GM12878 (cell line): ENCODE measurements around the gene SLMAP. TPM values are rescaled to one million over a fixed set of nuclear protein-coding genes. Genes with fewer than 3 reads are reported as not detected.

ENCODE experiments used
- ATAC-seq: fragments of 200-7000 bp; cut with Tn5 transposase; 3 replicates; pipeline ENCODE4 v1.9.1; 2020; ENCODE audit warnings: mild to moderate bottlenecking, moderate library complexity
- BruUV-seq: library from RNA; stranded (reverse); fragments of 400-500 nt; replicated peaks from 2 replicates; lab custom pipeline; 2021; lab: Mats Ljungman, UMichigan
- CTCF ChIA-PET: fragments of 300-600 bp; sonication (Branson Sonifier 250); formaldehyde crosslinking; extraction: SDS; loops from one replicate; lab custom pipeline; 2021; ENCODE audit warnings: inconsistent platforms; lab: Yijun Ruan, JAX
- POLR2A ChIA-PET: fragments of 350-600 bp; formaldehyde crosslinking; extraction: SDS; loops from one replicate; lab custom pipeline; 2021; ENCODE audit warnings: inconsistent platforms; lab: Charles Lee
- RAD21 ChIA-PET: fragments of 300-600 bp; sonication (Branson Sonifier 250); formaldehyde crosslinking; loops from one replicate; lab custom pipeline; 2023; ENCODE audit warnings: antibody characterized with exemption; ENCODE audit not compliant: unreplicated experiment; lab: Charles Lee
- SMC1A ChIA-PET: fragments of 300-600 bp; sonication (Branson Sonifier 250); formaldehyde crosslinking; loops from one replicate; lab custom pipeline; 2023; ENCODE audit not compliant: unreplicated experiment, uncharacterized antibody; lab: Charles Lee
- DNase-seq: peaks from one replicate; pipeline ENCODE4 v3.0.0-alpha.2; 2011; ENCODE audit warnings: low read depth, low spot score
- FAIRE-seq: peaks from 3 replicates; lab custom pipeline; 2011; peaks lifted over from hg19 to GRCh38; lab: Jason Lieb, UNC
- H2AFZ ChIP-seq: 2 replicates; pipeline ENCODE4 v1.6.0; 2011; ENCODE audit warnings: low read depth, low read length, control low read depth; ENCODE audit not compliant: control insufficient read depth
- H3K27ac ChIP-seq: 2 replicates; pipeline ENCODE4 v1.5.1; 2011; ENCODE audit warnings: control low read depth; ENCODE audit not compliant: control insufficient read depth, insufficient read depth
- H3K27me3 ChIP-seq, 2 experiments: replicated peaks in 1 of 2; 2 replicates each; pipeline versions ENCODE4 v1.6.0 to v1.6.1; 2011; ENCODE audit warnings: low read length in 1 of 2; ENCODE audit not compliant: control insufficient read depth in 2 of 2, insufficient read depth in 2 of 2
- H3K36me3 ChIP-seq, 2 experiments: 2 replicates each; pipeline ENCODE4 v1.5.1; 2011; ENCODE audit warnings: low read length in 1 of 2; ENCODE audit not compliant: control insufficient read depth in 2 of 2, insufficient read depth in 2 of 2
- H3K4me1 ChIP-seq: 2 replicates; pipeline ENCODE4 v1.6.1; 2011; ENCODE audit warnings: mild to moderate bottlenecking, low read length, moderate library complexity, mixed read lengths; ENCODE audit not compliant: control insufficient read depth, insufficient read depth
- H3K4me2 ChIP-seq: 2 replicates; pipeline ENCODE4 v1.6.0; 2011; ENCODE audit warnings: control low read depth; ENCODE audit not compliant: control insufficient read depth, insufficient read depth
- H3K4me3 ChIP-seq: fragments of 200-600 bp; sonication (generic); 2 replicates; pipeline ENCODE4 v1.5.1; 2016
- H3K79me2 ChIP-seq: 2 replicates; pipeline ENCODE4 v1.6.0; 2011; ENCODE audit warnings: low read length; ENCODE audit not compliant: control insufficient read depth, insufficient read depth
- H3K9ac ChIP-seq: 2 replicates; pipeline ENCODE4 v1.8.0; 2011; ENCODE audit warnings: low read length, control low read depth, mixed read lengths; ENCODE audit not compliant: control insufficient read depth, insufficient read depth
- H3K9me3 ChIP-seq: replicated peaks from 3 replicates; pipeline ENCODE4 v1.5.1; 2011; ENCODE audit warnings: mild to moderate bottlenecking, low read length; ENCODE audit not compliant: control insufficient read depth, insufficient read depth
- H4K20me1 ChIP-seq: 2 replicates; pipeline ENCODE4 v1.6.0; 2011; ENCODE audit not compliant: control insufficient read depth, insufficient read depth
- CUX1 ChIP-seq: IDR thresholded peaks from 2 replicates; pipeline ENCODE4 v1.6.1; 2012; ENCODE audit warnings: improper control_type of control experiment, low read depth, low read length; ENCODE audit not compliant: insufficient replicate concordance
- NFIC ChIP-seq: IDR thresholded peaks from 2 replicates; pipeline ENCODE4 v1.6.1; 2012; ENCODE audit warnings: low read depth, mild to moderate bottlenecking, inconsistent platforms, low read length, moderate library complexity
- WGBS: methylation state at CpG from one replicate; pipeline ENCODE4 v1.1.6; 2016; ENCODE audit warnings: low lambda C conversion rate; ENCODE audit not compliant: insufficient replicate concordance, insufficient coverage; ENCODE audit errors: missing lambda C conversion rate; 5-methylcytosine and 5-hydroxymethylcytosine counted together
- in situ Hi-C: fragments of 300-500 bp; cut with MboI; formaldehyde crosslinking; loops from 9 replicates; pipeline ENCODE4 v1.14.3; 2018; ENCODE audit warnings: mixed read lengths
- intact Hi-C: fragments of 100-400 bp; cut with micrococcal nuclease; formaldehyde crosslinking; loops from one replicate; pipeline ENCODE4 v1.14.2; 2022; ENCODE audit not compliant: unreplicated experiment
- polyA plus RNA-seq, 11 experiments: library from polyadenylated mRNA; depleted of rRNA in 4 of 11; unstranded in 6 of 11; stranded (reverse) in 5 of 11; fragments of >200 nt; fragmentation: Nextera tagmentation in 4 of 11; fragmentation: Illumina TruSeq in 1 of 11; extraction: Ambion mirVana in 4 of 11; extraction: Trizol in 1 of 11; gene quantifications; 1 replicate in 1 of 11; 2 replicates in 10 of 11; pipeline versions ENCODE4 v1.2.1 to v1.2.3, GENCODE V29; 2011 to 2016; ENCODE audit warnings: inconsistent platforms in 2 of 11, missing spikeins in 2 of 11, low read depth in 1 of 11
- total RNA-seq, 4 experiments: library from RNA; depleted of rRNA in 3 of 4; stranded (reverse); fragments of >200 nt in 3 of 4; fragmentation: Illumina TruSeq in 1 of 4; extraction: Trizol in 1 of 4; gene quantifications; 2 replicates each; pipeline versions ENCODE4 v1.2.1 to v1.2.3, GENCODE V29; 2013 to 2021

SLMAP gene
- total and polyA plus RNA-seq, 10 of the 15 experiments (the other 5 are each of a cell fraction or from before 2014, with no cell fraction given) = 8.3 to 43.8 (median 26.4) TPM

- Histone ChIP-seq H3K79me2 (no peaks in the 10 kb centered on the region), H3K9me3 (no peaks in the 10 kb centered on the region), H2AFZ (no peak overlapping the region), H4K20me1 (no peaks in the 10 kb centered on the region), H3K9ac (no peak overlapping the region), H3K27me3 (no peaks in the 10 kb centered on the region)
- in situ Hi-C loops (no loop called here), intact Hi-C loops (no loop called here)
- DNase-seq = no peak
- POLR2A ChIA-PET = no interaction called here
- 80% methylated on average over 5 of the region's 5 CpGs for WGBS
- FAIRE-seq = no peak
- BruUV-seq = no TSS peak
- TF ChIP-seq NFIC (no peak), CUX1 (no peak)
- TF ChIP-seq, all 136 proteins: peak for 0
- Histone ChIP-seq H3K36me3 (no peaks in the 10 kb centered on the region), H3K4me2 (no peak overlapping the region), H3K4me3 (no peak overlapping the region), H3K4me1 (no peaks in the 10 kb centered on the region), H3K27ac (no peak overlapping the region)
- RAD21 ChIA-PET = no interaction called here
- CTCF ChIA-PET = no interaction called here
- SMC1A ChIA-PET = interaction anchor here (1.2 kb wide), 1 partner anchor 91 kb away, joined by 3 read pairs; no protein-coding TSS in a partner anchor
- ATAC-seq = no peak
Observed at GRCh38 chr3:57946970-57947381, 190.9 kb downstream of the SLMAP start.
